ENCODE measurements around the gene COL4A6. TPM values are rescaled to one million over a fixed set of nuclear protein-coding genes. Genes with fewer than 3 reads are reported as not detected.

Gene COL4A6
- total and polyA plus RNA-seq, 10 of the 15 experiments (the other 5 are each of a cell fraction or from before 2014, with no cell fraction given): 0.02 to 0.56 (median 0.05) TPM; not detected in 3

GRCh38 chrX:108224218-108224617 is 214.0 kb downstream of the COL4A6 start:
- no peaks in the 10 kb centered on the region for H3K36me3 ChIP-seq (ENCODE audit: control insufficient read depth in 2 of 2, insufficient read depth in 2 of 2, low read length in 1 of 2)
- H4K20me1 ChIP-seq (ENCODE audit: control insufficient read depth, insufficient read depth): no peaks in the 10 kb centered on the region
- no peak overlapping the region for H3K4me2 ChIP-seq (ENCODE audit: control insufficient read depth, insufficient read depth)
- no peaks in the 10 kb centered on the region for H3K4me1 ChIP-seq (ENCODE audit: control insufficient read depth, insufficient read depth, low read length)
- ChIA-PET SMC1A (ENCODE audit: uncharacterized antibody, unreplicated experiment) (interaction anchor here (0.6 to 3.4 kb wide), 13 partner anchors 8 to 1875 kb away, joined by 3 to 17 read pairs (median 3); no protein-coding TSS in a partner anchor), CTCF (interaction anchor here (0.5 to 3.2 kb wide), 22 partner anchors 8 to 1160 kb away, joined by 3 to 43 read pairs (median 6); no protein-coding TSS in a partner anchor), POLR2A (no interaction called here), RAD21 (ENCODE audit: unreplicated experiment) (interaction anchor here (0.7 to 3.3 kb wide), 10 partner anchors 9 to 1161 kb away, joined by 3 to 19 read pairs (median 4); no protein-coding TSS in a partner anchor)
- H3K27me3 ChIP-seq (replicated peaks in 1 of 2; ENCODE audit: control insufficient read depth in 2 of 2, insufficient read depth in 2 of 2, low read length in 1 of 2): no peaks in the 10 kb centered on the region
- H3K9ac ChIP-seq (ENCODE audit: control insufficient read depth, insufficient read depth, low read length): no peak overlapping the region
- DNase-seq (ENCODE audit: low read depth, low spot score) (no peak), ATAC-seq (no peak), FAIRE-seq (no peak)
- H3K79me2 ChIP-seq (ENCODE audit: control insufficient read depth, insufficient read depth, low read length): no peaks in the 10 kb centered on the region
- TF ChIP-seq ZNF274 (IDR thresholded peaks at IDR 0.05; ENCODE audit: insufficient read depth, insufficient read length): no peak
- no peak for TF ChIP-seq ZNF384 (IDR thresholded peaks at IDR 0.05; ENCODE audit: borderline replicate concordance, low read depth, low read length)
- TF ChIP-seq ELK1 (IDR thresholded peaks at IDR 0.05; ENCODE audit: low read depth, low read length): no peak
- no peaks in the 10 kb centered on the region for H3K9me3 ChIP-seq (replicated peaks; ENCODE audit: control insufficient read depth, insufficient read depth, low read length)
- BruUV-seq (replicated peaks): no TSS peak
- H3K27ac ChIP-seq (ENCODE audit: control insufficient read depth, insufficient read depth): no peak overlapping the region
- 97% methylated on average over 2 of the region's 2 CpGs for WGBS (ENCODE audit: insufficient coverage, insufficient replicate concordance, low lambda C conversion rate, missing lambda C conversion rate)
- H3K4me3 ChIP-seq: no peak overlapping the region
- no peak overlapping the region for H2AFZ ChIP-seq (ENCODE audit: control insufficient read depth, low read depth, low read length)
- in situ Hi-C loops (cut with MboI) (loop anchor here (10.0 kb wide), 1 partner anchor 301 kb away; no protein-coding TSS in a partner anchor), intact Hi-C loops (cut with micrococcal nuclease; ENCODE audit: unreplicated experiment) (loop anchor here (2.0 kb wide), 2 partner anchors 81 to 313 kb away; no protein-coding TSS in a partner anchor)

- no peak for FAIRE-seq
- no peak overlapping the region for H2AFZ ChIP-seq (ENCODE audit: control insufficient read depth, low read depth, low read length)
These were observed 214.6 kb downstream of the COL4A6 start for GRCh38 chrX:108223585-108223984.

More at GRCh38 chrX:108223585-108223984, 214.6 kb downstream of the COL4A6 start:
- H3K4me1 ChIP-seq (ENCODE audit: control insufficient read depth, insufficient read depth, low read length): no peaks in the 10 kb centered on the region
- no peak for DNase-seq (ENCODE audit: low read depth, low spot score)
- no peak for TF ChIP-seq NR2C2 (IDR thresholded peaks at IDR 0.05; ENCODE audit: borderline replicate concordance, control insufficient read depth, insufficient read length, low read depth)
- TF ChIP-seq KLF5 (IDR thresholded peaks at IDR 0.05; ENCODE audit: partially characterized antibody): no peak
- no peak for TF ChIP-seq ZBTB33 (IDR thresholded peaks at IDR 0.05)
- no peak for TF ChIP-seq RAD51 (IDR thresholded peaks at IDR 0.05)
- TF ChIP-seq REST (IDR thresholded peaks at IDR 0.05; ENCODE audit: low read depth, low read length): no peak
- TF ChIP-seq MTA2 (IDR thresholded peaks at IDR 0.05; ENCODE audit: low read depth): no peak
- TF ChIP-seq HDAC2 (IDR thresholded peaks at IDR 0.05): no peak
- SMC1A ChIA-PET (ENCODE audit: uncharacterized antibody, unreplicated experiment): interaction anchor here (1.2 to 3.4 kb wide), 5 partner anchors 9 to 318 kb away, joined by 3 to 17 read pairs (median 7); no protein-coding TSS in a partner anchor
- CTCF ChIA-PET: interaction anchor here (0.9 to 3.2 kb wide), 17 partner anchors 8 to 1161 kb away, joined by 3 to 43 read pairs (median 8); no protein-coding TSS in a partner anchor
- no peaks in the 10 kb centered on the region for H4K20me1 ChIP-seq (ENCODE audit: control insufficient read depth, insufficient read depth)
- H3K27me3 ChIP-seq (replicated peaks in 1 of 2; ENCODE audit: control insufficient read depth in 2 of 2, insufficient read depth in 2 of 2, low read length in 1 of 2): no peaks in the 10 kb centered on the region
- in situ Hi-C loops (cut with MboI): loop anchor here (10.0 kb wide), 1 partner anchor 301 kb away; no protein-coding TSS in a partner anchor
- H3K27ac ChIP-seq (ENCODE audit: control insufficient read depth, insufficient read depth): no peak overlapping the region
- ATAC-seq: no peak
- no peaks in the 10 kb centered on the region for H3K9me3 ChIP-seq (replicated peaks; ENCODE audit: control insufficient read depth, insufficient read depth, low read length)
- BruUV-seq (replicated peaks): no TSS peak
- no peaks in the 10 kb centered on the region for H3K79me2 ChIP-seq (ENCODE audit: control insufficient read depth, insufficient read depth, low read length)
- H3K4me3 ChIP-seq: no peak overlapping the region
- no peak overlapping the region for H3K9ac ChIP-seq (ENCODE audit: control insufficient read depth, insufficient read depth, low read length)
- POLR2A ChIA-PET: no interaction called here
- 33% methylated on average over 5 of the region's 5 CpGs for WGBS (ENCODE audit: insufficient coverage, insufficient replicate concordance, low lambda C conversion rate, missing lambda C conversion rate)
- H3K4me2 ChIP-seq (ENCODE audit: control insufficient read depth, insufficient read depth): no peak overlapping the region
- RAD21 ChIA-PET (ENCODE audit: unreplicated experiment): interaction anchor here (1.1 to 3.3 kb wide), 6 partner anchors 77 to 1161 kb away, joined by 3 to 19 read pairs (median 12); no protein-coding TSS in a partner anchor
- intact Hi-C loops (cut with micrococcal nuclease; ENCODE audit: unreplicated experiment): no loop called here
- H3K36me3 ChIP-seq (ENCODE audit: control insufficient read depth in 2 of 2, insufficient read depth in 2 of 2, low read length in 1 of 2): no peaks in the 10 kb centered on the region
